Ovary (tissue), 3 donors: ENCODE measurements around the gene THPO.

Experiments used
- POLR2A ChIP-seq: fragments of 450-650 bp; IDR thresholded peaks from one replicate; pipeline ENCODE4 v1.6.1; 2017; ENCODE audit warnings: antibody characterized with exemption, mild to moderate bottlenecking, moderate library complexity
- TF ChIP-seq, protein P1 (sequence below), 3 donors: fragments of 450-650 bp in 2 of 3; fragments of 200-600 bp in 1 of 3; IDR thresholded peaks; one replicate each; pipeline versions ENCODE4 v1.5.1 to v1.8.0; 2016 to 2022; ENCODE audit warnings: antibody characterized with exemption in 3 of 3, mild to moderate bottlenecking in 1 of 3
- donor health status: DM: no; HTN: no; CAD: no.

DNA sequence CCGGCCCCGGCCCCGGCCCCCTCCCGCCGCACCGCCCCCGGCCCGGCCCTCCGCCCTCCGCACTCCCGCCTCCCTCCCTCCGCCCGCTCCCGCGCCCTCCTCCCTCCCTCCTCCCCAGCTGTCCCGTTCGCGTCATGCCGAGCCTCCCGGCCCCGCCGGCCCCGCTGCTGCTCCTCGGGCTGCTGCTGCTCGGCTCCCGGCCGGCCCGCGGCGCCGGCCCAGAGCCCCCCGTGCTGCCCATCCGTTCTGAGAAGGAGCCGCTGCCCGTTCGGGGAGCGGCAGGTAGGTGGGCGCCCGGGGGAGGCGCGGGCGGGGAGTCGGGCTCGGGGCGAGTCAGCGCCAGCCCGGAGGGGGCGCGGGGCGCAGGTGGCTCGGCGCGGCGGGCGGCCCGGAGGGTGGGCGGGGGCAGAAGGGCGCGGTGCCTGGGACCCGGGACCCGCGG lies 2.2 kb upstream of the THPO start:
- TF ChIP-seq, protein P1, sequence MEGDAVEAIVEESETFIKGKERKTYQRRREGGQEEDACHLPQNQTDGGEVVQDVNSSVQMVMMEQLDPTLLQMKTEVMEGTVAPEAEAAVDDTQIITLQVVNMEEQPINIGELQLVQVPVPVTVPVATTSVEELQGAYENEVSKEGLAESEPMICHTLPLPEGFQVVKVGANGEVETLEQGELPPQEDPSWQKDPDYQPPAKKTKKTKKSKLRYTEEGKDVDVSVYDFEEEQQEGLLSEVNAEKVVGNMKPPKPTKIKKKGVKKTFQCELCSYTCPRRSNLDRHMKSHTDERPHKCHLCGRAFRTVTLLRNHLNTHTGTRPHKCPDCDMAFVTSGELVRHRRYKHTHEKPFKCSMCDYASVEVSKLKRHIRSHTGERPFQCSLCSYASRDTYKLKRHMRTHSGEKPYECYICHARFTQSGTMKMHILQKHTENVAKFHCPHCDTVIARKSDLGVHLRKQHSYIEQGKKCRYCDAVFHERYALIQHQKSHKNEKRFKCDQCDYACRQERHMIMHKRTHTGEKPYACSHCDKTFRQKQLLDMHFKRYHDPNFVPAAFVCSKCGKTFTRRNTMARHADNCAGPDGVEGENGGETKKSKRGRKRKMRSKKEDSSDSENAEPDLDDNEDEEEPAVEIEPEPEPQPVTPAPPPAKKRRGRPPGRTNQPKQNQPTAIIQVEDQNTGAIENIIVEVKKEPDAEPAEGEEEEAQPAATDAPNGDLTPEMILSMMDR (IDR thresholded peaks at IDR 0.05) = no peak
- TF ChIP-seq POLR2A = no peak
